ENCODE results near the gene ITGB4.

- no peak for TF ChIP-seq REST (IDR thresholded peaks at IDR 0.05; ENCODE audit: low read depth)
- no peak for TF ChIP-seq YY1 (IDR thresholded peaks at IDR 0.05; ENCODE audit: low read depth)
- no peak for TF ChIP-seq MAX (IDR thresholded peaks at IDR 0.05)
- no peak for TF ChIP-seq TAF1 (IDR thresholded peaks at IDR 0.05; ENCODE audit: low read depth)
- TF ChIP-seq CREB1 (IDR thresholded peaks at IDR 0.05; ENCODE audit: low read depth): no peak
- TF ChIP-seq ZBTB7A (IDR thresholded peaks at IDR 0.05; ENCODE audit: low read depth): no peak
- no peak for TF ChIP-seq EGR1 (IDR thresholded peaks at IDR 0.05)
Observed at GRCh38 chr17:75727391-75727790, 6.1 kb downstream of the ITGB4 start.

All from Ishikawa (cell line).